GM12872 (cell line): ENCODE data around the gene SLC12A7.

Experiments used
- CTCF ChIP-seq: IDR thresholded peaks from 3 replicates; pipeline ENCODE4 v1.5.1; 2011; ENCODE audit warnings: low read depth, mild to moderate bottlenecking, low read length, moderate library complexity; ENCODE audit not compliant: insufficient read depth

SLC12A7 gene

GRCh38 chr5:1068204-1068894, 43.5 kb downstream of the SLC12A7 start:
- no peak for TF ChIP-seq CTCF

GRCh38 chr5:1067141-1068121, 44.4 kb downstream of the SLC12A7 start:
- TF ChIP-seq CTCF: no peak

GRCh38 chr5:1066676-1067075, 45.2 kb downstream of the SLC12A7 start:
- TF ChIP-seq CTCF: no peak

GRCh38 chr5:1065891-1066650, 45.8 kb downstream of the SLC12A7 start:
- TF ChIP-seq CTCF: no peak

- no peak for TF ChIP-seq CTCF
These were observed 46.6 kb downstream of the SLC12A7 start for GRCh38 chr5:1065143-1065750.

GRCh38 chr5:1064383-1065142, 47.3 kb downstream of the SLC12A7 start:
- no peak for TF ChIP-seq CTCF
